DMS79 treated with DMSO at 0.1 percent for 48 hours (cell line): ENCODE data around the gene BRICD5.
"Not testable (repeated sequence)": the region's sequence is repeated elsewhere in the genome, so short reads cannot be mapped to it uniquely, and the experiment has no call there.

ENCODE experiments used
- DNase-seq: peaks from one replicate; lab custom pipeline; 2025; lab: John Stamatoyannopoulos, UW

BRICD5 gene

DNA sequence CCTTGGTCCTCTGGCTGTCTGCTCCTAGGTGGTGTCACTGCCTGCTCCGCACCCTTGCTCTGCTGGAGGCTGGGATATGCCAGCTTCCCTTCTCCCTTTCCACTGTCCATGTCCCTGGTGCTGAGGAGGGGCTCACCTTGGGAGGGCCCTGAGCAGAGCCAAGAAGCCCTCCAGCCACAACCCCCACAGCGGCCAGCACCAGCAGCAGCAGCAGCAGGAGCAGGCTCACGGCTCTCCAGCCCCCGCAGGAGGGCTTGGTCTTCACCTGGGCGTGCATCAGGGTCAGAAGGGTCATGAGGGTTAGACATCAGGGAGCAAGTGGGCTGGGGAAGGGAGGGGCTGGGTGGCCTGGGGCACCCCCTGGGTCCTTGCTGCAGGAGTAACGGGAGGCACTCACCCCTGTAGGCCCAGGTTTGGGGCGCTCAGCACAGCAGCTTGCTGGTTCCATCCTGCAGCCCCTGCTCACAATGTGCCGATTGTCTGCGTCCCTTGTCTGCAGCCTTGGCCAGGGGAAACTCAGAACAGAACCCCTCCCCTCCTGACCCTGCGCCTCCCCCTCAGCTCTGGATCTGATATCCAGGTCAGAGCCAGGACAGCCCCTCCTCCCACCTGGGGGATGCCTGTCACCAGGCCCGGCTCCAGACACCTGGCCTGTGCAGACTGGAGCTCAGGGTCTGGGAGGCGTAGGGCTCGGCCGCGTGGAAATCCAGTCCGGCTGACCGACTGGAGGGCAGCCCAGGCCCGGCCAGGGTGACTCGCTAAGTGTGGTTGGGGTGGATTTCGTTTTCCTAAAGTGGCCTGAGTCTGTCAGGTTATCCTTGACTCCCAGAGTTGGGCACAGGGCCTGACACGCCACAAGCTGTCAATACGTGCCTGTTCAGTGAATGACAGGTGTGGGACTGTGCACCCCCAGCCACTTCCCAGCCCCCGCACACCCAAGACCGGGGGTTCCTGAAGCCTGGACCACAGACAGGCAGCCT, at the start of gene BRICD5:
TSS of gene BRICD5 (minus strand) at position 478 of the 980 bp plus-strand sequence. CDS start at position 448, 30 bp downstream.
- no peak for DNase-seq

DNA sequence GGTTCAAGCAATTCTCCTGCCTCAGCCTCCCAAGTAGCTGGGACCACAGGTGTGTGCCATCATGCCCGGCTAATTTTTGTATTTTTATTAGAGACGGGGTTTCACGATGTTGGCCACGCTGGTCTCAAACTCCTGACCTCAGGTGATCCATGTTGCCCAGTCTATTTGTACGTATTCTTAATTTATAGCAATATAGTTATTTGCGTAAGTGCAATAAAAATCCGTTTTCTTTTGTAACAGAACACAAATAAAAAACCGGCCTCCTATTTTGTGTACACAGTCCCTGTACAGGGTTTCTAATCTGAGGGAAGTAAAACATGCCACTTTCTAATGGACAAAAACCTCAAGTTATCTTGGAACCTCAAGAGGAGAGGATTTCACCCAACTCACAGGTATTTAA, 49.6 kb upstream of the BRICD5 start:
- no peak for DNase-seq

DNA sequence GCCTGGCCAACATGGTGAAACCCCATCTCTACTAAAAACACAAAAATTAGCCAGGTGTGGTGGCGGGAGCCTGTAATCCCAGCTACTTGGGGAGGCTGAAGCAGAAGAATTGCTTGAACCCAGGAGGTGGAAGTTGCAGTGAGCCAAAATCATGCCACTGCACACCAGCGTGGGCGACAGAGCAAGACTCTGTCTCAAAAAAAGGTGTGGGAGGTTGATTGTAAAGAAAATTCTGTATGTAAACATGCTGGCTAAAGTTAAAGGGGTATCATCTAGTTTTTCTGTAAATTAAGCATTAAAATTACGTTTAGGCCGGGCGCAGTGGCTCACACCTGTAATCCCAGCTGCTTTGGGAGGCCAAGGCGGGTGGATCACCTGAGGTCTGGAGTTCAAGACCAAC, 47.9 kb upstream of the BRICD5 start:
- not testable (repeated sequence) for DNase-seq

DNA sequence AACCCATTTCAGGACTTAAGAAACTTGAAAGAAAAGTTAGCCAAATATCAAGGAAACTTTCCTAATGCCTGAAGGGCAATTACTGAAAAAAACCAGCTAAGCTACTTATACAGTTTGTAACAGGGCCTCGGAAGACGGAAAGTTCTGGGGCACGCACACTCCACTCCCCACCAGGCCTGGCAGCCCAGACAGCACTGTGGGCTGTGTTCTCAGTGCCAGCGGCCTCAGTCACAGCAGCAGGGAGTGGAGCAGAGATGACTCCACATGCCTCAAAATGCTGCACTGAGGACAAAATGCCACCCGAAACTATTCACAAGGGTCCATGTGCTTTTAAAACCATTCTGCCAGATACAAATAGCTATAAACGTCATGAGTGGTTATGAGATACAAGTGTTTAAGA, 47.1 kb upstream of the BRICD5 start:
- no peak for DNase-seq

DNA sequence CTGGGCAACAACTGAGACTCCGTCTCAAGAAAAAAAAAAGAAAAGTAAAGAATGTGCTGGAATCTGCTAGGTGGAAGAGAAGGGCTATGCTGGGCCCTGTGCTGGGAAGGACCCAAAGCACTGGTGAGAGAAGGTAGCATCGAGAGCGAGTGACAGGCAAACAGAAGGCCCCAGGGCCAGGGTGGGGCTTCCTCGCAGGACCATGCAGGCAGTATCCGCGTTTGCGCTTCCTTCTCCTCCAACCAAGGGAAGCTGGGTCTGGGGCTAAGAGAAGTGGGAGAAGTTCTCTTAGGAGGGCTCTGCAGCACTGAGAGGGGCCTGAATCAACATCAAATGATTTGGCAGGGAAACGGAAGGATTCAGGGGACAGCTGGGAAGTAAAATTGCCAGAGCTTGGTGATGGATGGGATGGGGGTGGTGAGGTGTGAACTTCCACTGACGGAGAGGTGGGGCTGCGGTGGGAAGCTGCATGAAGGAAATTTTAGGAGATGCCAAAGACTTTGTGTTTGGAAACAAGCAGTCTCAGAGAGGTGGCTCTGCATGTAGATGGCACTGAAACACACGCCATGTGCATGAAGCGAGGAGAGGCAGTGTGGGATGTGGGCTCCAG, 46.0 kb upstream of the BRICD5 start:
- DNase-seq: no peak

DNA sequence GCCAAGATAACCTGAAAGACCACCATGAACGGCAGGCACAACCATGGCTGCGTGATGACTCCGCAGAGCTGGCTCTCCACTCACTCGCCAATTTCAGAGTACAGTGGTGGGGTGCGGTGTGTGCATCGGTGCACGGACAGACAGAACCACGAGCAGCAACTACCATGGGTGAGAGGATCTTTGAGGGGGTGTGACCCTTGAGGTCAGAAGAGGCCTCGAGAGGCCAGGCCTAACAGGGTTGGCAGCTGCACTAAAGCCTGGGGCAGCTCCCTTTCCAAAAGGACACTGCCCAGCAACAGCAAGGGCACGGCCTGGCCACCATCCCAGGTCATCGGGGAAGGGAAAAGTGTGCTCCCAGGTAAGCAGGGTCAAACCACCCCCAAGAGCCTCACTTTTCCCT, 42.6 kb upstream of the BRICD5 start:
- no peak for DNase-seq

DNA sequence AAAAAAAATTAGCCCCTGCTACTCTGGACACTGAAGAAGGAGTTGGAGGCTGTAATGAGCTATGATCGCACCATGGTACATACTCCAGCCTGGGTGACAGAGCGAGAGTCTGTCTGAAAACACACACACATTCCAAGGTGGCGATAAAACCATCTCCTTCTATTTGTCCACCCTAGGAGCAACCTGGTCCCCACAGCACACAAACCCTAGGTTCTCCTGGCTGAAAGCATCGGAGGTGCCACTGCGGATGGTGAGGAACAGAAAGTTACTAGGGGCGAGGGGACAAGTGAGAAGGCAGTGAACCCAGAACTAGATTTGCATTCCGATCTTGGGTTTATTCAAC, 42.1 kb upstream of the BRICD5 start:
- DNase-seq: no peak

DNA sequence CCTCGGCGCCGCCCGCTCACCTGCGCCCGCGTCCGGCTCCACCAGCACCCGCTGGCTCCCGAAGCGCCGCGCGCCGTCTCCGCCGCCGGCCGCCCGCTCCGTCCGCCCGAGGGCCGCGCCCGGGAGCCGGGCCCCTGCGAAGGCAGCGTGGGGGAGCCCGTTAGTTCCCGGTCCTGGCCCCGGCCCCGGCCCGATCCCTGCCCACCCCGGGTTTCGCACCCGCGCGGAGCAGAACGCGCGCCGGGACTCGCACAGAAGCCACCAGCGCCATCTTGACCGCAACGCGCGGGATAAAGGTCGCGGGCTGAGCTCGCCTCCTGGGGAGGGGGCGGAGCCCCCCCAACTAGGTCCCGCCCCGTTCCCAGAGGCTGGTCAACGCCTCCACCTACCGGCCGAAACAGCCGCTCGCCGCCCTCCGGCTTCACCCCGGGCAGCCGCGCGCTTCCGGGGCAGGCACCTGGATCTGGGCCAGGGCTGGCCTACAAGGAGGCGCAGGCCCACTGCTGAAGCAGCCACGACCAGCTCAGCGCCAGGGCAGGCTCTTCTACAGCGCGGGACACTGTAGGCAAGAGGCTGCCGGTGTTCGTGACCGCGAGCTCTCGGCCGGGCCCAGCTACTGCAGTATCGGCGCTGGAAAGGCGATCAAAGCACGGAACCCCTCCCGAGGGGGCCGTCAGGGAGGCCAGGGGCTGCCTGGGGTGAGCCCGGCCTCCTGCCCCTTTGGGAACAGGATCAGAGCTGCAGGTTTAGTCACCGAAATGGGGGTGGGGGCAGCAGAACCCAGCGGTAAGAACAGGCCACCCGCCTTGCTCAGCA, 40.8 kb upstream of the BRICD5 start, which contains the start of gene ECI1:
TSS of gene ECI1 (minus strand) at position 292 of the 816 bp plus-strand sequence. CDS start at position 271, 21 bp downstream.
- peak; percentile 86 for DNase-seq

DNA sequence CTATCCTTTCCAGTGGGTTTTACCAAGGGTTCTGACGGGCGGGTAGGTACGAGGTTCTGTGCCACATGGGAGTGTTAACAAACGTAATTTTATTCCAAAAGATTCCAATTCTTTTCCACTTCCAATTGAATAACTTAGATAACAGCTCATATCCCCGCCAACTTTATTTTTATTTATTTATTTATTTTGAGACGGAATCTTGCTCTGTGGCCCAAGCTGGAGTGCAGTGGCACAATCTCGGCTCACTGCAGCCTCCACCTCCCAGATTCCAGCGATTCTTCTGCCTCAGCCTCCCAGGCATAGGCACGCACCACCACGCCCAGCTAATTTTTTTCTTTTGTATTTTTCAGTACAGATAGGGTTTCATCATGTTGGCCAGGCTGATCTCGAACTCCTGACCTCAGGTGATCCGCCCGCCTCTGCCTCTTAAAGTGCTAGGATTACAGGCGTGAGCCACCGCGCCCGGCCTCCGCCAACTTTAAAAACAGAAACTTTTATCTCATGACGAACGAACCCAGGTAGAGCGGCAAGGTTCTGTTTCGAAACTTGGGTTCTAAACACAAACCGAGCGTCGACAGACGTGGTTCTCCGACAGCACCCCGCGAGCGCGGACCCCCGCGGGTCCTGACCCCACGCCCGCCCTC, 40.1 kb upstream of the BRICD5 start:
- peak; percentile 45 for DNase-seq

- no peak for DNase-seq
Measured at GRCh38 chr16:2246301-2246885, 35.7 kb upstream of the BRICD5 start.

GRCh38 chr16:2244926-2245795, 34.5 kb upstream of the BRICD5 start:
- no peak for DNase-seq

- no peak for DNase-seq
Measured at GRCh38 chr16:2244301-2244700, 33.6 kb upstream of the BRICD5 start.

GRCh38 chr16:2243781-2244180, 33.1 kb upstream of the BRICD5 start:
- no peak for DNase-seq

DNA sequence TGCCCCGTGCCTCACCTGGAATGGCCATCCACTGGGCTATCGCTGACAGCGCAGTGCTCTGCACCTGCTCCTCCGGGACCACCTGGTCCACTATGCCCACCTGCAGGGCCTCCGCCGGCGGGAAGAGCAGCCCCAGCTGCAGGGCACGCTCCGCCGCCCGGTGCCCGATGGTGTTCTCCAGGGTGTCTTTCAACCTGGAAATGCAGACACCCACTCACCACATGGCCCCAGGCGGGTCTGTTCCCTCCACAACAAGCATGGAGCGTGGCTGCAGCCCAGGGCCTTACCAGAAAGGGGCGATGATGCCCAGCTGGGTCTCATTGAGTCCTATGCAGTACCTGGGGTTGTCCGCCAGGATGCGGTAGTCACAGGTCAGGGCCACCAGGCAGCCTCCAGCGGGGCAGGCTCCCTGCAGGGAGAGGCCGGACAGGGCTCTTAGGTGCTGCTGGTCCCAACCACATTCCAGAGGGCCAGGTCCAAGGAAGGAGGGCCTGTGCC, 32.4 kb upstream of the BRICD5 start:
- DNase-seq: no peak

- DNase-seq: no peak
Measured at GRCh38 chr16:2242598-2242997, 31.9 kb upstream of the BRICD5 start.

DNA sequence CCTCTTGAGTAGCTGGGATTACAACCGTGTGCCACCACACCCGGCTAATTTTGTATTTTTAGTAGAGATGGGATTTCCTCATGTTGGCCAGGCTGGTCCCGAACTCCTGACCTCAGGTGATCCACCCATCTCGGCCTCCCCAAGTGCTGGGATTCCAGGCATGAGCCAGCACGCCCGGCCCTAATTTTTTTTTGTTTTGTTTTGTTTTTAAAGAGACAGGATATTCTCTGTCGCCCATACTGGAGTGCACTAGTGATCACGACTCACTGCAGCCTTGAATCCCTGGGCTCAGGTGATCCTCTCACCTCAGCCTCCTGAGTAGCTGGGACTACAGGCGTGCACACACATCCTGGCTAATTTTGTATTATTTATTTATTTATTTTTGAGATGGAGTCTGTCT, 29.7 kb upstream of the BRICD5 start:
- not testable (repeated sequence) for DNase-seq

DNA sequence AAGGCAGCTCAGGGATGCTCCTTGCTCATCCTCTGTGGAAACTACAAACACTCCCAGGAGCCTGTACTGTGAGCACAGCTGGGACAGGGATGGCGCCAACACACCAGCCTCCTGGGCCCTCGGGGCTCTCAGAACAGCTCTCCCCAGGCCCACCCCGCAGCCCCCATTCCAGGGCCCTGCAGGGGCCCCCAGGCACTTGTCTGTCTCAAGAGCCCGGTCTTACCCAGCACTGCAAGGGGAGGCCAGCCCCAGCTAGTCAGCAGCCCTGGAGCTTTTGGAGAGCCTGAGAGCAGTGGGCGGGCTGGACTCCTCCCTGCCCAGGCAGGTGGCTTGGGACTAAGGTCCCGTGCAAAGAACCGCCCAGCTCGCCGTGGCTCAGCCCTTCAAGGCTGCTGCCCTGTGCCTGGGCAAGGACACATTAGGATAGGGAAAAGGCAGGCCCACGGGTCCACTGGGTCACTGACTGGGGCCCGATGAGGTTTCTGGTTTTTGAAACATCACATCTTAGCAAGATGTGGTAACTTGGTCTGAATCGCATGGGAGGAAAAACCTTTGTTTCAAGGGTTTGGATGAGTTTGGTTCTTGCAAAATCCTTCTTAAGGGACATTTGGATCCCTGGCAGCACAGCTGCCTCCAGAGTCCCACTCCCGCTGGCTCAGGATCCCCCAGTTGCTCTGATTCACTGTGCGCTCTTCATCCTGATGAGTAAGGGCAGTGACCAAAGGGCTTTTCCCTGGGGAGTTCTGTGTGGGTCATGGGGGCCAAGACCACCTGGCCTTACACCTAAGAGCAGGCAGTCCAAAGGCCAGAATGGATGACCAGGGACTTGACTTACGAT, 28.4 kb upstream of the BRICD5 start:
- DNase-seq: no peak

- DNase-seq: no peak
Measured at GRCh38 chr16:2238150-2238837, 27.6 kb upstream of the BRICD5 start.
